ENCODE results near the gene FOSL2.

DNA sequence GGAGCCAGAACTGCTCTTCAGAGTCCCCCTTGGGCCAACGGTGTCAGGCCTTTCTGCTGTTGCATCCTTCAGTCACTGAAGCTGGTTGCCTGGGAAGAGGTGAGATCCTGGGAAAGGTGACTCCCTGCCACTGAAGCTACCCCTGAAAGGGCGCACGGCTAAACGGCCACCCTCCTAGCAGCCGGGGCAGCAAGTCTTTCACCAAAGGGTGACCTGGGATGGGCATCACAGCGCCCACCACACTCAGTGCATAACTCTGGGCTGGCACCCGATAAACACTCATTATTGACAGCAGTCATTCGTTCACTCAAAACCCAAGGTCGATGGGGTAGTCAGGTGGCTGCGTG is 26.5 kb upstream of the FOSL2 start:
- TF ChIP-seq, protein P1, sequence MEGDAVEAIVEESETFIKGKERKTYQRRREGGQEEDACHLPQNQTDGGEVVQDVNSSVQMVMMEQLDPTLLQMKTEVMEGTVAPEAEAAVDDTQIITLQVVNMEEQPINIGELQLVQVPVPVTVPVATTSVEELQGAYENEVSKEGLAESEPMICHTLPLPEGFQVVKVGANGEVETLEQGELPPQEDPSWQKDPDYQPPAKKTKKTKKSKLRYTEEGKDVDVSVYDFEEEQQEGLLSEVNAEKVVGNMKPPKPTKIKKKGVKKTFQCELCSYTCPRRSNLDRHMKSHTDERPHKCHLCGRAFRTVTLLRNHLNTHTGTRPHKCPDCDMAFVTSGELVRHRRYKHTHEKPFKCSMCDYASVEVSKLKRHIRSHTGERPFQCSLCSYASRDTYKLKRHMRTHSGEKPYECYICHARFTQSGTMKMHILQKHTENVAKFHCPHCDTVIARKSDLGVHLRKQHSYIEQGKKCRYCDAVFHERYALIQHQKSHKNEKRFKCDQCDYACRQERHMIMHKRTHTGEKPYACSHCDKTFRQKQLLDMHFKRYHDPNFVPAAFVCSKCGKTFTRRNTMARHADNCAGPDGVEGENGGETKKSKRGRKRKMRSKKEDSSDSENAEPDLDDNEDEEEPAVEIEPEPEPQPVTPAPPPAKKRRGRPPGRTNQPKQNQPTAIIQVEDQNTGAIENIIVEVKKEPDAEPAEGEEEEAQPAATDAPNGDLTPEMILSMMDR (conservative IDR thresholded peaks at IDR 0.05 in 1 of 2, IDR thresholded peaks at IDR 0.05 in 1 of 2; ENCODE audit: extremely low read depth in 1 of 2, insufficient read depth in 1 of 2, low read depth in 1 of 2, low read length in 2 of 2) = no peak
- no peak for TF ChIP-seq EZH2 (IDR thresholded peaks at IDR 0.05; ENCODE audit: borderline replicate concordance, low read length)

All from mammary epithelial cell (primary cell).